ENCODE data around the gene MAGED1.

- no peak for TF ChIP-seq CTCF (IDR thresholded peaks at IDR 0.05)
- TF ChIP-seq POLR2A (IDR thresholded peaks at IDR 0.05): no peak
- TF ChIP-seq EP300 (IDR thresholded peaks at IDR 0.05): no peak
Observed at GRCh38 chrX:51891245-51891644, 2.2 kb upstream of the MAGED1 start.

Measured in gastroesophageal sphincter (tissue), 3 donors.